Keratinocyte (primary cell): ENCODE results near the gene CCDC3.

Experiments
- EZH2 ChIP-seq: IDR thresholded peaks from one replicate; pipeline ENCODE4 v1.6.1; 2012; ENCODE audit warnings: inconsistent platforms, mild to moderate bottlenecking, low read length, moderate library complexity
- TF ChIP-seq, protein P1 (sequence below), 3 experiments: IDR thresholded peaks in 1 of 3; conservative IDR thresholded peaks in 1 of 3; optimal IDR thresholded peaks in 1 of 3; 2 replicates in 2 of 3; 3 replicates in 1 of 3; pipeline versions ENCODE3 to v1.5.1; 2011; ENCODE audit warnings: low read length in 3 of 3, mild to moderate bottlenecking in 3 of 3, moderate library complexity in 2 of 3, control low read depth in 1 of 3, inconsistent platforms in 1 of 3; ENCODE audit not compliant: insufficient read depth in 2 of 3; ENCODE audit errors: extremely low read depth in 1 of 3

DNA sequence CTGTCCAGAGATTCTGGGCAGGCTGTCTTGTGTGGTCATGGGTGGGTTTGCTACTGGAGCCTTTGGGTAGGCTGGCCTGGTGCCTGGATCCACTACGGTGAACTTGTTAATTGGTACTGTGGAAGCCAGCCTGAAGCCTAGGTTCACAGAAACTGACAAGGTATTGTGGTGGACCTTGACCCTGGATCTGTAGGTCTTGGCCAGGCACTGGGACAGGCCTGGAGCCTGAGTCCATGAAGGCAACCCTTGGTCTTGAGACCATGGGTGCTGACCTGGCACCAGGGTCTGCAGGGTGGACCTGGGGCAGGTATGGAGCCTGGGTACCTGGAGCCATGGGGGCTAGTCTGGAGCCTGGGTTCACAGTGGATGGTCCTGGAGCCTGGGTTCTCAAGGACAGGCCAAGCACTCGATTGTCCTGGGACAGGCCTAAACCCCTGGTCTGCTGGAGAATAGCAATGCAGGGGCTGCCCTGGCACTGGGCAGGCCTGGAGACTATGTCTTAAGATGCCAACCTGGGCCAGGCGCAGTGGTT is 85.8 kb downstream of the CCDC3 start:
- TF ChIP-seq, protein P1, sequence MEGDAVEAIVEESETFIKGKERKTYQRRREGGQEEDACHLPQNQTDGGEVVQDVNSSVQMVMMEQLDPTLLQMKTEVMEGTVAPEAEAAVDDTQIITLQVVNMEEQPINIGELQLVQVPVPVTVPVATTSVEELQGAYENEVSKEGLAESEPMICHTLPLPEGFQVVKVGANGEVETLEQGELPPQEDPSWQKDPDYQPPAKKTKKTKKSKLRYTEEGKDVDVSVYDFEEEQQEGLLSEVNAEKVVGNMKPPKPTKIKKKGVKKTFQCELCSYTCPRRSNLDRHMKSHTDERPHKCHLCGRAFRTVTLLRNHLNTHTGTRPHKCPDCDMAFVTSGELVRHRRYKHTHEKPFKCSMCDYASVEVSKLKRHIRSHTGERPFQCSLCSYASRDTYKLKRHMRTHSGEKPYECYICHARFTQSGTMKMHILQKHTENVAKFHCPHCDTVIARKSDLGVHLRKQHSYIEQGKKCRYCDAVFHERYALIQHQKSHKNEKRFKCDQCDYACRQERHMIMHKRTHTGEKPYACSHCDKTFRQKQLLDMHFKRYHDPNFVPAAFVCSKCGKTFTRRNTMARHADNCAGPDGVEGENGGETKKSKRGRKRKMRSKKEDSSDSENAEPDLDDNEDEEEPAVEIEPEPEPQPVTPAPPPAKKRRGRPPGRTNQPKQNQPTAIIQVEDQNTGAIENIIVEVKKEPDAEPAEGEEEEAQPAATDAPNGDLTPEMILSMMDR (optimal IDR thresholded peaks at IDR 0.05 in 1 of 3, IDR thresholded peaks at IDR 0.05 in 1 of 3, conservative IDR thresholded peaks at IDR 0.05 in 1 of 3; ENCODE audit: extremely low read depth in 1 of 3, insufficient read depth in 2 of 3, low read length in 3 of 3) = no peak
- no peak for TF ChIP-seq EZH2
